Measurements from ENCODE around the gene VDAC1. TPM values are rescaled to one million over a fixed set of nuclear protein-coding genes. Genes with fewer than 3 reads are reported as not detected.

VDAC1 gene
- total RNA-seq, 1 donor from 2014 or later = 186 TPM

DNA sequence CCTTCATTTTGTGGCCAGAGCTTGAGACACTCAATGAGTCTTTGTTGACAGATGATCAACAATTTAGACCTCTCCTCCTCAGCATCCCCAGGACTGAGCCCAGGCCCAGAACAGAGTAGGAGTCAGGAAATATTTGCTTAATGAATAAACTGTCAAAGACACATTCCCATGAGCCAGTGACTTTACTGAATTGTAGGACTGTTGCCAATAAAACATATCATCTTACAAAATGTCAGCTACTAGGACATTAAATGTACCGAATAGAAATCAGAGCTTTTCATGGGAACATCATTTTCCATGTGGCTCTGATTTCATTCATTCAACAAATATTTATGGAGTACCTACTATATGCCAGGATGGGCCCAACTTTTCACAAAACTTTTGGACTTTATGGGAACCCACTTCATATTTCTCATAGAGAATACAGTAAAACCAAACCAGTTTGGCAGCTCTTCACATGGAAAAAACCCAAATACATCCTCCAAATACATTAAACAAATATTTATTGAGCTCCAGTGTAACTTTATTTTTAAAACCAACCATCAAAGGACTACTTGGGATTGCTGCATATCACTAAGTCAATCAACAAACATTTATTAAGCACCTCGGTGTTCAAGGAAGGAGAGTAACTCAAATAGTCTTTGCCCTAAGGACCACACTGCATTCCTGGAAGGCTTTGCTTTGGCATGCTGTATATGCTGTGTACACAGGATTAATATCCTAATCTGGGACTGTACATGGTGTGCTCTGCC lies 11.4 kb downstream of the VDAC1 start:
- Mint-ChIP-seq H3K9me3 (no peaks in the 10 kb centered on the region), H3K4me3 (no peak overlapping the region), H3K27ac (peak overlapping the region; percentile 43), H3K36me3 (peaks cover 5% of the 10 kb centered on the region), H3K27me3 (no peaks in the 10 kb centered on the region), H3K4me1 (ENCODE audit: unreplicated experiment) (peaks cover 48% of the 10 kb centered on the region)
- TF ChIP-seq, protein P1, sequence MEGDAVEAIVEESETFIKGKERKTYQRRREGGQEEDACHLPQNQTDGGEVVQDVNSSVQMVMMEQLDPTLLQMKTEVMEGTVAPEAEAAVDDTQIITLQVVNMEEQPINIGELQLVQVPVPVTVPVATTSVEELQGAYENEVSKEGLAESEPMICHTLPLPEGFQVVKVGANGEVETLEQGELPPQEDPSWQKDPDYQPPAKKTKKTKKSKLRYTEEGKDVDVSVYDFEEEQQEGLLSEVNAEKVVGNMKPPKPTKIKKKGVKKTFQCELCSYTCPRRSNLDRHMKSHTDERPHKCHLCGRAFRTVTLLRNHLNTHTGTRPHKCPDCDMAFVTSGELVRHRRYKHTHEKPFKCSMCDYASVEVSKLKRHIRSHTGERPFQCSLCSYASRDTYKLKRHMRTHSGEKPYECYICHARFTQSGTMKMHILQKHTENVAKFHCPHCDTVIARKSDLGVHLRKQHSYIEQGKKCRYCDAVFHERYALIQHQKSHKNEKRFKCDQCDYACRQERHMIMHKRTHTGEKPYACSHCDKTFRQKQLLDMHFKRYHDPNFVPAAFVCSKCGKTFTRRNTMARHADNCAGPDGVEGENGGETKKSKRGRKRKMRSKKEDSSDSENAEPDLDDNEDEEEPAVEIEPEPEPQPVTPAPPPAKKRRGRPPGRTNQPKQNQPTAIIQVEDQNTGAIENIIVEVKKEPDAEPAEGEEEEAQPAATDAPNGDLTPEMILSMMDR (conservative IDR thresholded peaks at IDR 0.05) = no peak
- DNase-seq (ENCODE audit: extremely low spot score, unreplicated experiment) = no peak

DNA sequence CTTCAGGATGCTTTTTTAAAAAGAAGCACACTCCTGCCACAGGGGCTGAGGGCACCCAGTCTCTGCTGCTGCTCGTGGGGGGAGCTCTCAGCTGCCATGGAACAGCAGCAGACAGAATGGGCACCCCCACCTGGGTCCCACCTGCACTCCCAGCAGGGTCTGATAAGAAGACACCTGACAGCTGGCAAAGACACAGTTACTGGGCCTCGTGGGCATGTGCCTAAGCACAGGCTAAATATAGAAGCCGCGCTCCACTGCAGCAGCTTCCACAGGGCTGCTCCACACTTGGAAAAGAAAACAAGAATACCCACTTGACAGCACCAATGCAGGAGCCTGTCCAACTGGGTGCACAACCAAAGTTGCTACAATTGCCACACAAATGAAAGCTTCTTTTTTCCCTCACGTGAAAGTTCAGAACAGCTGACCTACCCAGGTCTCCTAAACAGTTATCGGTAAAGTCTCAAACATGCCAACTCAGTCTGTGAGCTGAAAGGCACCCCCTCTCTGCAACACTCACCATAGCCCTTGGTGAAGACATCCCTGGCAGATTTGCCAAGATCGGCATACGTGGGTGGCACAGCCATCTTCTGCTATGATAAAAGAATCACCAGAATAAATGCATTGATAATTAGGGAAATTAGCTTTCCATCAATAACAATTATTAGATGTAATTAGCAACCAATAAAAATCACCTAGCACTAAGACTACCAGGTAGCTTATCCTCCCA lies 12.2 kb downstream of the VDAC1 start:
- no peak for DNase-seq (ENCODE audit: extremely low spot score, unreplicated experiment)
- TF ChIP-seq, protein P1 (conservative IDR thresholded peaks at IDR 0.05) = no peak
- Mint-ChIP-seq H3K9me3 (no peaks in the 10 kb centered on the region), H3K27ac (peak overlapping the region; percentile 32), H3K27me3 (no peaks in the 10 kb centered on the region), H3K4me1 (ENCODE audit: unreplicated experiment) (peaks cover 48% of the 10 kb centered on the region), H3K36me3 (peaks cover 8% of the 10 kb centered on the region), H3K4me3 (no peak overlapping the region)

DNA sequence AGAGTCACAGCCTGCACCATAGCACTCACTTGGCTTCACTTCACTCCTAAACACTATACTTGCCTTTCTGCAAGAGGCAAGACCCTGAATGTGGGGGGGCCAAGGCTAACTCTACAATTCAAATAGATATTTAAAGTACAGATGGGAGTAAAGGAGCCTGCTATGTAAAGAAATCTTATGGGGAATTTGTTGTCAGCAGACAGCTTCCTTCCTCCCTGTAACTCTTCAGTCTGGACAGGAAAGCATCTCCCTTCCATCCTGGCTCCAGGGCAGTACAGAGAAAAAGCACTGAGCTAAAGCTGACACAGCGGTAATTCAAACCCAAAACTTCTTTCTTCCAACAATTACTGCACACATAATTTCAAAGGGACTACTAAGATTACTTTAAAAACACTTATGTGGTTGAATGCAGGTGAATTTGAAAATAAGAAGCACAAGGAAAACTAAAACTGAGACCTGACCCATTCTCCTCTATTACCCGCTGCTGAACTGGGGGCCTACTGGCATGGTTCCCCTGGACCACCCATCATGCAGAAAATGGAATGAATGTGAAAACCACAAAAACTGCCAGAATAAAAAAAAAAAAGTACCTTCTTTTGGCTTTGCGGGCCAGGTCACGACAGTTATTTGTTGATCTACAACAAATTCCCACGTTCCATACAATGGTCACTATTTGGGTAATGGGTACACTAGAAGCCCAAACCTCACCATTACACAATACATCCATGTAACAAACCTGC lies 13.4 kb downstream of the VDAC1 start:
- peaks cover 40% of the 10 kb centered on the region for H3K4me1 Mint-ChIP-seq (ENCODE audit: unreplicated experiment)
- no peaks in the 10 kb centered on the region for H3K27me3 Mint-ChIP-seq

DNA sequence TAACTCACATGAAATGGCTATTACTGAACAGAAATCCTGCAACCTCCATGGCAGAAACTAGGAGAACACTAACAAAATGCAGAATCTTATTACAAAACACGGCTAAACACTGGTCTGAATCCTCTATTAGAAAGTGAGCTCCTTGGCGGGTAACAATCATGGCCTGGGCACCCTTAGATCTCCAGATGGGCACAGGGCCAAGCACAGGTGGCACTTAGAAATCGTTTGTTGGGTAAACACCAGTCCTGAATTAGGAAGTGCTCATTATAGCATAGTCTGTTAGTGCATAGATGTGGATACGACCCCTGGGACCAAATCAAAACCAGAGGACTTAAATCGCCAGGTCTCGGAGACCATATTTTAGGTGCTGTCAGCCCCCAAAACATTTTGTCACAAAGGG lies 14.4 kb downstream of the VDAC1 start:
- Mint-ChIP-seq H3K9me3 (no peaks in the 10 kb centered on the region), H3K4me1 (ENCODE audit: unreplicated experiment) (peaks cover 33% of the 10 kb centered on the region), H3K27ac (no peak overlapping the region), H3K27me3 (no peaks in the 10 kb centered on the region), H3K4me3 (no peak overlapping the region), H3K36me3 (peaks cover 12% of the 10 kb centered on the region)
- no peak for DNase-seq (ENCODE audit: extremely low spot score, unreplicated experiment)
- TF ChIP-seq, protein P1 (conservative IDR thresholded peaks at IDR 0.05) = no peak

More for the DNA sequence above, 13.4 kb downstream of the VDAC1 start:
- TF ChIP-seq, protein P1 (conservative IDR thresholded peaks at IDR 0.05) = no peak
- no peak overlapping the region for H3K4me3 Mint-ChIP-seq
- no peak for DNase-seq (ENCODE audit: extremely low spot score, unreplicated experiment)
- peaks cover 9% of the 10 kb centered on the region for H3K36me3 Mint-ChIP-seq
- H3K27ac Mint-ChIP-seq = no peak overlapping the region
- no peaks in the 10 kb centered on the region for H3K9me3 Mint-ChIP-seq

DNA sequence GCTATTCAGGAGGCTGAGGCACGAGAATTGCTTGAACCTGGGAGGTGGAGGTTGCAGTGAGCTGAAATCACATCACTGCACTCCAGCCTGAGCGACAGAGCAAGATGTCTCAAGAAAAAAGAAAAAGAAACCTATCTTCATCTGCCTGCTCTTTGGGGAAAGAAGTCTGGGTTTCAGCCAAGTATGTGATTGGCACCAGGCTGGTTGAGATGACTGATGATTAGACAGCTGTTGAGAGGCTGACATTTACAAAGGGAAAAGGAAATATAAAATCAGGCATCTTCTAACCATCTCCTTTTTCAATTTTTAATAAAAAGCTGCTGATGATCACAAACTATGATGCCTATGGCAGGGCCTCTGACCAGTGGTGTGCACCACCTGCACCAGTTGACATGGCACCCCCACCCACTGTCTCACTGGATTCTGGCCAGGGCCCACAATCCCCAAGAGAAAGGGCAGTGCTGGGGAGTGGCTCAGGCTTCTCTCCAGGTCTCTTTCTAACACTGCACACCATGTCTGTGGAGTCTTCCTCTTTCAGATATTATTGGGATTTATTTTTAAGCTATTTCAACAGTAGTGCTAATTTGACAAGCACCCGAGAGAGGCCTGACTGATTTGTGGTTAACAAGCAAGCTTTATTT lies 19.1 kb downstream of the VDAC1 start:
- Mint-ChIP-seq H3K4me1 (ENCODE audit: unreplicated experiment) (no peaks in the 10 kb centered on the region), H3K36me3 (peaks cover 18% of the 10 kb centered on the region), H3K9me3 (no peaks in the 10 kb centered on the region), H3K4me3 (no peak overlapping the region), H3K27ac (no peak overlapping the region), H3K27me3 (no peaks in the 10 kb centered on the region)
- DNase-seq (ENCODE audit: extremely low spot score, unreplicated experiment) = no peak
- TF ChIP-seq, protein P1 (conservative IDR thresholded peaks at IDR 0.05) = no peak
